GM12874 (cell line): Measurements from ENCODE around the gene C1QTNF8.

Experiments used
- CTCF ChIP-seq: IDR thresholded peaks from 2 replicates; pipeline ENCODE4 v1.5.1; 2011; ENCODE audit warnings: low read depth, mild to moderate bottlenecking, control low read depth, low read length, moderate library complexity; ENCODE audit not compliant: insufficient read depth

C1QTNF8 gene

GRCh38 chr16:1047801-1048200, 48.2 kb downstream of the C1QTNF8 start:
- TF ChIP-seq CTCF = no peak

- TF ChIP-seq CTCF = no peak
These were observed 48.9 kb downstream of the C1QTNF8 start for GRCh38 chr16:1047123-1047522.

GRCh38 chr16:1045993-1046911, 49.8 kb downstream of the C1QTNF8 start:
- TF ChIP-seq CTCF = no peak

- TF ChIP-seq CTCF = no peak
These were observed 50.6 kb downstream of the C1QTNF8 start for GRCh38 chr16:1045310-1045992.

GRCh38 chr16:1044460-1045309, 51.4 kb downstream of the C1QTNF8 start:
- TF ChIP-seq CTCF = no peak

- no peak for TF ChIP-seq CTCF
These were observed 52.1 kb downstream of the C1QTNF8 start for GRCh38 chr16:1043881-1044451.
